ENCODE measurements around the gene COL25A1. TPM values are rescaled to one million over a fixed set of nuclear protein-coding genes. Genes with fewer than 3 reads are reported as not detected.

Gene COL25A1
- total RNA-seq, 1 experiment from 2014 or later, result not detected

DNA sequence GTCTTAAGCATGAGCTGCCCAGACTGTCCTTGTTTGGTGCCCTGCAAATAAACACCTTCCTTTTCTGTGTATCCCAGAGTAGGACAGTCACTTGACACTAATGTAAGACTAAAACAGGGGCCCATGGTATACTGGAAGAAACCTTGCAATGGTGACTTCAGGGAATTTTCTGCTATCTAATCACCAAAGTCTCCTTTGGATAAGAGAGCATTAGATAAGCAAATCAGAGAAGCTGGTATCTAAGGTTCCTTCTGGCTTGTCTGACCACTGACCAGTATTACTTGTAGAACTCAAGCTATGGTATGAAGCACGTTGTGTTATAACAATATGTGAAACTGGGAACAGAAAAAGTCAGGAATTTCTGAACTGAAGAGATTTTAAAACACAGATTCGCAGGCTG lies 173.9 kb downstream of the COL25A1 start:
- H3K9me3 ChIP-seq (ENCODE audit: control insufficient read depth in 1 of 2, insufficient read depth in 1 of 2, low read depth in 1 of 2, low read length in 2 of 2), result no peaks in the 10 kb centered on the region
- no peak overlapping the region for H2AFZ ChIP-seq (ENCODE audit: low read depth, low read length, poor library complexity, severe bottlenecking)
- DNase-seq (ENCODE audit: low read depth, low spot score), result no peak
- TF ChIP-seq SP1 (IDR thresholded peaks at IDR 0.05; ENCODE audit: low read depth) (no peak), SRF (IDR thresholded peaks at IDR 0.05; ENCODE audit: low read depth) (no peak)
- TF ChIP-seq, protein P1, sequence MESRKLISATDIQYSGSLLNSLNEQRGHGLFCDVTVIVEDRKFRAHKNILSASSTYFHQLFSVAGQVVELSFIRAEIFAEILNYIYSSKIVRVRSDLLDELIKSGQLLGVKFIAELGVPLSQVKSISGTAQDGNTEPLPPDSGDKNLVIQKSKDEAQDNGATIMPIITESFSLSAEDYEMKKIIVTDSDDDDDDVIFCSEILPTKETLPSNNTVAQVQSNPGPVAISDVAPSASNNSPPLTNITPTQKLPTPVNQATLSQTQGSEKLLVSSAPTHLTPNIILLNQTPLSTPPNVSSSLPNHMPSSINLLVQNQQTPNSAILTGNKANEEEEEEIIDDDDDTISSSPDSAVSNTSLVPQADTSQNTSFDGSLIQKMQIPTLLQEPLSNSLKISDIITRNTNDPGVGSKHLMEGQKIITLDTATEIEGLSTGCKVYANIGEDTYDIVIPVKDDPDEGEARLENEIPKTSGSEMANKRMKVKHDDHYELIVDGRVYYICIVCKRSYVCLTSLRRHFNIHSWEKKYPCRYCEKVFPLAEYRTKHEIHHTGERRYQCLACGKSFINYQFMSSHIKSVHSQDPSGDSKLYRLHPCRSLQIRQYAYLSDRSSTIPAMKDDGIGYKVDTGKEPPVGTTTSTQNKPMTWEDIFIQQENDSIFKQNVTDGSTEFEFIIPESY (IDR thresholded peaks at IDR 0.05; ENCODE audit: extremely low read depth, insufficient replicate concordance, low read length), result no peak
- no peaks in the 10 kb centered on the region for H3K79me2 ChIP-seq (ENCODE audit: insufficient read depth, low read length)
- intact Hi-C loops (cut with micrococcal nuclease), result no loop called here
- H3K36me3 ChIP-seq (ENCODE audit: control insufficient read depth in 1 of 2, insufficient read depth in 2 of 2, low read length in 2 of 2), result no peaks in the 10 kb centered on the region
- H3K27ac ChIP-seq (ENCODE audit: low read depth, low read length), result no peak overlapping the region
- ChIA-PET CTCF (no interaction called here), POLR2A (no interaction called here), RAD21 (ENCODE audit: low non-redundant PET in 1 of 2, low total read pairs in 2 of 2, uncharacterized antibody in 2 of 2, unreplicated experiment in 2 of 2) (no interaction called here)
- no peaks in the 10 kb centered on the region for H4K20me1 ChIP-seq (ENCODE audit: insufficient read depth)
- H3K9me2 ChIP-seq (ENCODE audit: insufficient read depth), result no peaks in the 10 kb centered on the region
- no peak for ATAC-seq
- BruUV-seq (replicated peaks), result no TSS peak
- H3K9ac ChIP-seq (ENCODE audit: low read length), result no peak overlapping the region
- H3K4me2 ChIP-seq (ENCODE audit: low read length), result no peak overlapping the region
- peaks cover 44% of the 10 kb centered on the region for H3K27me3 ChIP-seq (ENCODE audit: insufficient read depth, low read length)
- H3K4me3 ChIP-seq (replicated peaks in 1 of 2; ENCODE audit: low read depth in 1 of 2, low read length in 2 of 2), result no peak overlapping the region
- H3K4me1 ChIP-seq (ENCODE audit: control insufficient read depth in 1 of 2, insufficient read depth in 2 of 2, low read length in 2 of 2), result no peaks in the 10 kb centered on the region

DNA sequence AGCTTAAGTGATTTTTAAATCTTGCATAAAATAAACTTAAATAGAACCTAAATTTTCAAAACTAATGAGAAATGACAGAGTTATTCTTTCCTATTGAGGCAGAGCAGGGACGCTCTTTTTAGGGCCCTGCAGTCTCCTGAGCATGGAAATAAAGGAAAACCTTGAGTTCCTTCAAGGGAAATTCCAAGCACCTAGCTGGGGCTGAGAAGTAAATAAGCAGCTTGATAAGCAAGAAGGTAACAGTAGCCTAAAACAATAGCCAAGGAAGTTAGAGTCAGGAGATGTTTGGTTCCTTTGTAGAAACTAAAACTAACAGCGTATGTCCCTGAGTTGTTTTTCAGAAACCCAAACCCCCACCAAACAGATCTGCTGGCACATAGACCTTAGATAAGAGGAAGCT lies 174.6 kb downstream of the COL25A1 start:
- Histone ChIP-seq H3K27ac (ENCODE audit: low read depth, low read length) (no peak overlapping the region), H3K4me3 (replicated peaks in 1 of 2; ENCODE audit: low read depth in 1 of 2, low read length in 2 of 2) (no peak overlapping the region), H4K20me1 (ENCODE audit: insufficient read depth) (no peaks in the 10 kb centered on the region), H3K9ac (ENCODE audit: low read length) (no peak overlapping the region), H3K36me3 (ENCODE audit: control insufficient read depth in 1 of 2, insufficient read depth in 2 of 2, low read length in 2 of 2) (no peaks in the 10 kb centered on the region), H3K9me3 (ENCODE audit: control insufficient read depth in 1 of 2, insufficient read depth in 1 of 2, low read depth in 1 of 2, low read length in 2 of 2) (no peaks in the 10 kb centered on the region), H3K9me2 (ENCODE audit: insufficient read depth) (no peaks in the 10 kb centered on the region), H2AFZ (ENCODE audit: low read depth, low read length, poor library complexity, severe bottlenecking) (no peak overlapping the region), H3K4me2 (ENCODE audit: low read length) (no peak overlapping the region), H3K79me2 (ENCODE audit: insufficient read depth, low read length) (no peaks in the 10 kb centered on the region), H3K4me1 (ENCODE audit: control insufficient read depth in 1 of 2, insufficient read depth in 2 of 2, low read length in 2 of 2) (no peaks in the 10 kb centered on the region), H3K27me3 (ENCODE audit: insufficient read depth, low read length) (peaks cover 43% of the 10 kb centered on the region)
- no TSS peak for BruUV-seq (replicated peaks)
- no peak for ATAC-seq
- intact Hi-C loops (cut with micrococcal nuclease), result no loop called here
- RAD21 ChIA-PET (ENCODE audit: low non-redundant PET in 1 of 2, low total read pairs in 2 of 2, uncharacterized antibody in 2 of 2, unreplicated experiment in 2 of 2), result no interaction called here
- no peak for DNase-seq (ENCODE audit: low read depth, low spot score)
- CTCF ChIA-PET, result no interaction called here
- TF ChIP-seq TCF7L2 (IDR thresholded peaks at IDR 0.05; ENCODE audit: borderline replicate concordance, extremely low read depth, insufficient read depth, insufficient read length) (no peak), SRF (IDR thresholded peaks at IDR 0.05; ENCODE audit: low read depth) (no peak), CBX3 (IDR thresholded peaks at IDR 0.05; ENCODE audit: low read depth) (no peak), ZNF274 (IDR thresholded peaks at IDR 0.05; ENCODE audit: low read depth, low read length) (no peak)
- TF ChIP-seq, protein P2, sequence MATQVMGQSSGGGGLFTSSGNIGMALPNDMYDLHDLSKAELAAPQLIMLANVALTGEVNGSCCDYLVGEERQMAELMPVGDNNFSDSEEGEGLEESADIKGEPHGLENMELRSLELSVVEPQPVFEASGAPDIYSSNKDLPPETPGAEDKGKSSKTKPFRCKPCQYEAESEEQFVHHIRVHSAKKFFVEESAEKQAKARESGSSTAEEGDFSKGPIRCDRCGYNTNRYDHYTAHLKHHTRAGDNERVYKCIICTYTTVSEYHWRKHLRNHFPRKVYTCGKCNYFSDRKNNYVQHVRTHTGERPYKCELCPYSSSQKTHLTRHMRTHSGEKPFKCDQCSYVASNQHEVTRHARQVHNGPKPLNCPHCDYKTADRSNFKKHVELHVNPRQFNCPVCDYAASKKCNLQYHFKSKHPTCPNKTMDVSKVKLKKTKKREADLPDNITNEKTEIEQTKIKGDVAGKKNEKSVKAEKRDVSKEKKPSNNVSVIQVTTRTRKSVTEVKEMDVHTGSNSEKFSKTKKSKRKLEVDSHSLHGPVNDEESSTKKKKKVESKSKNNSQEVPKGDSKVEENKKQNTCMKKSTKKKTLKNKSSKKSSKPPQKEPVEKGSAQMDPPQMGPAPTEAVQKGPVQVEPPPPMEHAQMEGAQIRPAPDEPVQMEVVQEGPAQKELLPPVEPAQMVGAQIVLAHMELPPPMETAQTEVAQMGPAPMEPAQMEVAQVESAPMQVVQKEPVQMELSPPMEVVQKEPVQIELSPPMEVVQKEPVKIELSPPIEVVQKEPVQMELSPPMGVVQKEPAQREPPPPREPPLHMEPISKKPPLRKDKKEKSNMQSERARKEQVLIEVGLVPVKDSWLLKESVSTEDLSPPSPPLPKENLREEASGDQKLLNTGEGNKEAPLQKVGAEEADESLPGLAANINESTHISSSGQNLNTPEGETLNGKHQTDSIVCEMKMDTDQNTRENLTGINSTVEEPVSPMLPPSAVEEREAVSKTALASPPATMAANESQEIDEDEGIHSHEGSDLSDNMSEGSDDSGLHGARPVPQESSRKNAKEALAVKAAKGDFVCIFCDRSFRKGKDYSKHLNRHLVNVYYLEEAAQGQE (IDR thresholded peaks at IDR 0.05; ENCODE audit: low read depth), result no peak
- POLR2A ChIA-PET, result no interaction called here
